Activated CD4-positive, alpha-beta T cell treated with anti-CD3 and anti-CD28 coated beads, Interleukin-2, Interleukin-4, amounts not matched to agents 100 ng/mL and 50 ng/mL, durations not matched to agents 16 hours and 8 hours (primary cell): ENCODE measurements around the gene C12orf75.
"Not testable (repeated sequence)": the region's sequence is repeated elsewhere in the genome, so short reads cannot be mapped to it uniquely, and the experiment has no call there.

ENCODE experiments used
- DNase-seq: peaks from one replicate; pipeline ENCODE4 v3.0.0-alpha.2; 2020; ENCODE audit warnings: low spot score

Gene C12orf75

DNA sequence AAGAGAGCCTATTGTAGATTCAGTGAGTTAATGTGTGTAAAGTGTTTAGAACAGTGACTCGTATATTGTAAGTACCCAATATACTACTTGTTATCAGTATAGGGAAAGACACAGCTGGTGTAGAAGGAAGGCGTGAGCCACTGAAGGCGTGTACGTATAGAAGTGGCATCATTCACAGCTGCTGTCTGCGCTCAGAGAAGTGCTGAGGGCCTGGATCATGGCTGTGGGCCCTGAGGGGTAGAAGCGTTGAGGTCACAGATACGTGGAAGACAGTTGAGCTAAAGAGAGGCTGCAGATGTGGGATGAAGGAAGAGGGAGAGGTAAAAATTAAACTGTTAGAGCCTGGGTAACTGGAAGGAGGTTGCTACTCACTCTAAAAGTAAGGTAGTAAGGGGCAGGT, 5.9 kb downstream of the C12orf75 start:
- DNase-seq: no peak

DNA sequence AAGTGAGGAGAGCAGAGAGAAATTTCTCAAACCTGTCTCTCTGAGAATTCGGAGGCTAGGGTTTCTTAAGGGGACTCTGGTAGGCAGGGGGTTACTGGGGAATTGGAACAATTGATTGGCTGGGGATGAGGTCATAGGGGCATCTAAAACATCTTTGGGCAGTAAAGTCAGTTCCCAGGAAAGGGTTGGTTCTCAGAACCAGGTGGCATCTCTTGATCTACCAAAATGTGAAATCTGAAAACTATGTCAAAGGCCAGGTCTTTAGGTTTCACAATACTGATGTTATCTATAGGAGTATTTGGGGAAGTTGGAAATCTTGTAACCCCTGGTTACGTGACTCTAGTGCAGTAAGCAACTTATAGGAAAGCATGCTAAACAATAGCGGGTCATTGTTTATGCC, 6.9 kb downstream of the C12orf75 start:
- DNase-seq: no peak

DNA sequence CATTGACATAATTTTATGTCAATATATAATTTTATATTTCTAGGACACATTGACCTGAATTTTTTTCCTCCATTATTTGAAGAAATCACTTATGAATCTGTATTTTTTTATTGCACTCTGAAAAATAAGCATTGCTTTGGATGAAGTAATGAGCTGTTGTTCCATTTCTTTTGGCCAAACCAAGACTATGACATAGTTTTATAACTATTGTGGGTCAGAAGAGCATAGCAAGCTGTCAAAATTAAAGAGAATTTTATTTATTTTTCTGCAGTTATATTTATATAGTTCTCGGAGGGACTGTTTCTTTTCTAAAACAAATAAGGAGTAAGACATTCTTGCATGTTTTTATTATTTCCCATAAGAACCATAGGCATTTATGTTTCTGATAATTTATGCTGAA, 8.5 kb downstream of the C12orf75 start:
- DNase-seq: no peak

DNA sequence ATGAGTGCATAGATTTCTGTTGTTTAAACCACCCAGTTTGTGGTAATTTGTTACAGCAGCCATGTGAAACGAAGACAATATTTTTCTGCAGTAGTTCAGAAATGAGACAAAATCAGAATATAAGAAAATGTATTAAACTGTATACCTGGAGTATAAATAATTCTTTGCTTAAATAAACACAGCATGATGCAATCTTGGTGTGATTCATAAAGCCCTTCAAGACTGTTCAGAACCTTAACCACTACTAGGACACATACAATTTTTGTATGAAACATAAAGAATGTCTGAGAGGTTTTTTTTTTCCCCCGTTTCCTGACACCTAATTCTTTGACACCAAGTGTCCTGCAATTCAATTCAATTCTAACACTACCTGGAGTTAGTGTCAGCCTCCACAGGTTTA, 10.5 kb downstream of the C12orf75 start:
- no peak for DNase-seq

DNA sequence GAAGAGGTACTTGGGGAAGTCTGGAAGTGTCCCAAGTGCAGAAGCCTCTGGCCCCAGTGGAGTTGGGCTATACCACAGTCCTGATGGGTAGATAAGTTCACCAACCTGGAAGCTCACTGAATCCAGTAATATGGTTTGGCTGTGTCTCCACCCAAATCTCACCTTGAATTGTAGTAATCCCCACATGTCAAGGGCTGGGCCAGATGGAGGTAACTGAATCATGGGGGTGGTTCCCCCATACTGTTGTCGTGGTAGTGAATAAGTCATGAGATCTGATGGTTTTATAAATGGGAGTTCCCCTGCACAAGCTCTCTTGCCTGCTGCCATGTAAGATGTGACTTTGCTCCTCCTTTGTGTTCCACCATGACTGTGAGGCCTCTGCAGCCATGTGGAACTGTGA, 11.1 kb downstream of the C12orf75 start:
- DNase-seq: not testable (repeated sequence)

DNA sequence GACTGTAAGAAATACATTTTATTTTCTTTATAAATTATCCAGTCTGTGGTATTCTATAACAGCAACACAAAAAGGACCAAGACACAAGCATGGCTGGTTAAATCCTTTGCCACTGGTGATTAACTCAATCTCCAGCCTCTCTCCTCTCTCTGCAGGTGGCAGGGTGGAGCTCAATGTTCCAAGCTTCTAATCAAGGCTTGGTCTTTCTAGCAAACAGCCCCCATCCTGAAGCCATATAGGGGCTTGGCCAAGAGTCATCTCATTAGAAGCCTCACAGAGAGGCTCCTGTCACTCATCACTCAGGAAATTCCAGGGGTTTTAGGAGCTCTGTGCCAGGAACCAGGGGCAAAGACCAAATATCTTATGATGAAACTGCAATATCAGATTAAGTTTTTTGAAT, 12.0 kb downstream of the C12orf75 start:
- DNase-seq: no peak

DNA sequence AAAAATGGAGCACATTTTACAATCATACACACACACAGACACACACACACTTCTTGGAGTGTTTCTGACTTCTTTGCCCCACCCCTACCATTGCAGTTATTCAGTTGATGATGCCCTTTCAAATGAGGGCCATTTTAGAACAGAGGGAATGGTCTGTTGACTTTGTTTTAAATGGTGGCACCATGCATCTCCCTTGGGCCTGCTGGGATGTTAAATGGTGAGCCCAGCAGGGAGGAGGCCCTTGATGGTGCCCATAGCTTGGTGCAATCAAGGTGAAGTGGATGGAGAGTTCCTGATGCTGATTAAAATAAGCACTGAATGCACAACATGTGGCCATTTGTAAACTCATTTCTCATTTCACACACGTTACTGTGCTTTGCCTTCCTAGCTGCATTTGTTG, 13.3 kb downstream of the C12orf75 start:
- DNase-seq: no peak

DNA sequence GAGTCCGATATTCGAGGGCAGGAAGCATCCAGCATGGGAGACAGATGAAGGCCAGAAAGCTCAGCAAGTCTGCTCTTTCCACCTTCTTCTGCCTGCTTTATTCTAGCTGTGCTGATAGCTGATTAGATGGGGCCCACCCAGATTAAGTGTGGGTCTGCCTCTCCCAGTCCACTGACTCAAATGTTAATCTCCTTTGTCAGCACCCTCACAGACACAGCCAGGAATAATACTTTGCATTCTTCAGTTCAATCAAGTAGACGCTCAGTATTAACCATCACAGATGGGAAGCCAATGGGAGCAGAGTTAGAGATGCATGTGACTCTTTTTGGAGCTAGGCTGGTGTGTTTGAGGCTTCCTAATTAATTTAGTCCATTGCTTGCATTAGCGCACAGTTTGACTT, 17.0 kb downstream of the C12orf75 start:
- no peak for DNase-seq

DNA sequence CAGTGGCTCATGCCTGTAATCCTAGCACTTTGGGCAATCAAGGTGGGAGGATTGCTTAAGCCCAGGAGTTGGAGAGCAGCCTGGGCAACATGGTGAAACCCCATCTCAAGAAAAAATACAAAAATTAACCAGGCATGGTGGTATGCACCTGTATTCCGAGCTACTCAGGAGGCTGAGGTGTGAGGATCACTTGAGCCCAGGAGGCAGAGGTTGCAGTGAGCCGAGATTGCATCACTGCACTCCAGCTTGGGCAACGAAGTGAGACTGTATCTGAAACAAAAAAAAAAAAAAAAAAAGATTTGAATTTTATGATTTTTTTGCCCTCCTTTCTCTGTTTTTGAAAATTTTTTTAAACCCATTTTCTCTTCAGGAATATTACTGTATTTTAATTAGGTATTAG, 17.7 kb downstream of the C12orf75 start:
- DNase-seq: no peak

DNA sequence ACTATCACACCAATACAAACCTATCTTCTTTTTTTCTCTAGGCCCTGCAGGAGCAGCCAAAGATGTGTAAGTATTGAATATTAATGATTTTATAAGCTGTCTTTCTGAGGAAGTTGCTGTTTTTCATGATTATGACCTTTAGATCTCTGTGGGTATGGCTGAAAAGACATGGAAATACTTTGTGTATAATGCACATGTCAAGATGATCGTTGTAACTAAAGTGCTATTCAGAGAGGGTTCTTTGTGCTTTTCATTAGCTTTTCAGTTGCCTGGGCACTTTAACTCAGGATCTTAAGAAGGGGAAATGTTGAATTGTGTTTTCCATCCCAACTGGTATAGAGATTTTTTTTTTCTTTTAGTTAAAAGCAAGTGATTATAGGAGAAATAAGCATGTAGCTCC, 18.1 kb downstream of the C12orf75 start:
- no peak for DNase-seq

DNA sequence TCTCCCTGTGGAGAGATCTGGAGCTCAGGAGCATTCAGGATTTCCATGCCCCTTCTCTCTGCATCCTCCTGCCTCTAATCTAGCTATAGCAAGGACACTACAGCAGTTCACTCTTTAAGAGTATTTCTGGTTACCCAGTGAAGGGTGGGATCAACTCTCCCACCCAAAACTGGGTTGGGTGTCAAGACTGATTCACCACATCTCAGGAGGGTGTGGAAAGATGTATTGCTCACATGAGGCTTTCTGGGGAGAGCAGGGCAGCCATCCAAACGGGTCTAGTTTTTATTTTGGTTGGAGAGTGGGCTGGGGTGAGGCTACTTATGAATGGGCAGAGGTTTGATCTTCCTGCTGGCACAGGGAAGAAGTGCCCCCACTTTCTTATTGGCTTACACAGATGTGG, 18.6 kb downstream of the C12orf75 start:
- no peak for DNase-seq

DNA sequence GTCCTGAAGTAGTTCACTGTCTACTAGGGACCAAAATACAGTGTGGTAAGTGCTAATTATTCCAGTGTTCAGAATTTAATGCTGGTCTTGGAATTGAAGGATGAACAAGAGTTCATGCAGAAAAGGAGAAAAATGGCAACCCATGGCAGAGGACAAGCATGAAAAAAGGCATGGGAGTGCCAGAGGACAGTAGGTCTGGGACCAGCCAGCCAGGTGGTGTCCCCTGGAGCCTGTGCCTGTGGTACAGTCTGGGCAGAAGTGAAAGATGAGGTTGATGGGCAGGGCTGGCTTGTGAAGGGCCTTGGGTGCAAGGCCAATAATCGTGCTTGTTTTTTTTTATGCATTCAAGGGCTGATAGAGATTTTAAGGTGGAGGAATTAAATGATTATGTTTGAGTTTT, 21.0 kb downstream of the C12orf75 start:
- DNase-seq: no peak

DNA sequence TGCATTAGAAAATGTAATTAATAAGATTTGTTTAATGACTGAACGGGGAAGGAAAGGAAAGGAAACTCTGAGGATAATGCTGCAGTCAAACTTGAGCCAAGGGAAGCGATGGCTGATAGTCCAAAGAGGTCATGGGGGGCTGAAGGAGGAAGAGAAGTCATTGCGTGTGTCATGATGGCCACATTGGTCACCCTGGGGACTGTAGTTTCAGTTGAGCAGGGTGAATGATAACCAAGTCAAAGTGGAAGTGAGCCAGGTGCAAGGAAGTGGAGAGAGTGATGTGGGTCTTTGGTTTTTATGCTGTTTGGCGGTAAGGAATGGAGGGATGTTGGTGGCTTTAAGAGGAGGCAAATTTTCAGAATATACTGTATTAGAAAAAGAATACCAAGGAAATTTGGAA, 21.6 kb downstream of the C12orf75 start:
- peak; percentile 21 for DNase-seq

DNA sequence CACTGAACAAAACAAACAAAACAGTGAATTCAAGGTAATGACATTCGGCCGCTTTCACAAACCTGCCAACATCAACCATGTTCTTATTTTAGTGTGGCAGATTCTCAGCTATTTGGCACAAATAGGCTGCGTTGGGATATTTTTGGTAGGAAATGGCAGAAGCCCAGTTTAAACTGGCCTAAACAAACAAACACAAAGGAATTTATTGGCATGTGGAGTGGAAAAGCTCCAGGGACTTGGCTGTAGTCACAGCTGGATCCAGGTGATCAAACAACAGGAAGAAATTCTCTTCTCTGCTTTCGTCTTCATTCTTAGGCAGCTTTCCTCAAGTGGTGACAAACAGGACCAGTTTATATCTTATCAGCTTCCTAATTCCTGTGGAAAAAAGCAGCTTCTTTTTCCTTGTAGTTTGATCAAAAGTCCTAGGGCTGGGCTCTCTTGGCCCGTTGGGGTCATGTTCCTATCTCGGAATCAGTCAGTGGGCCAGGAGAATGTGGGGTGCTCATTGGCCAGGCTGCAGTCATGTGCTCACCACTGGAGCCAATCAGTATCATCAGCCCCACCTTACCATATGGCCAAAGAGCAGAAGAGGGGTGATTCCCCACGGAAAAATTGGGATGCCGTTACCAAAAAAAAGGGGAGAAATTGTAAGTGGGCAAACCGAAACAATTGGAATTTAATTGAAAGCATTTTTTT, 22.6 kb downstream of the C12orf75 start:
- no peak for DNase-seq

DNA sequence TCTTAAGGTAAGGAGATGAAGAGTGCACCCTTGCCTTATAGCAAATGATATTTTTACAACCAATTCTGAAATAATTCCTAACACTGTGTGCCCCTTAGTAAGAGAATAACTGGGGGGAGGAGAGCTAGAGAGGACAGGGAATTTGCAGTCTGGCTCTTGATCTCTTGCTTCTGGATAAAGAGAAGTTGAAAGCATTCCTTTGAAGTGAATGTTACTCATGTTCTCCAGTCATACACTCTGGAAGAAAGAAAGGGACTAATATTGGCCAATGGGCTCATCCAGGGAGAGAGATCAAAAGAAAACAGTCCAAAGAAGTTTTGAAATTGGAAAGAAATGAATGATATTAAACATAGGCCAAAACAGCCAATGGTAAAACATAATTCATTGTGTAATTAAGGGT, 25.3 kb downstream of the C12orf75 start:
- DNase-seq: no peak

DNA sequence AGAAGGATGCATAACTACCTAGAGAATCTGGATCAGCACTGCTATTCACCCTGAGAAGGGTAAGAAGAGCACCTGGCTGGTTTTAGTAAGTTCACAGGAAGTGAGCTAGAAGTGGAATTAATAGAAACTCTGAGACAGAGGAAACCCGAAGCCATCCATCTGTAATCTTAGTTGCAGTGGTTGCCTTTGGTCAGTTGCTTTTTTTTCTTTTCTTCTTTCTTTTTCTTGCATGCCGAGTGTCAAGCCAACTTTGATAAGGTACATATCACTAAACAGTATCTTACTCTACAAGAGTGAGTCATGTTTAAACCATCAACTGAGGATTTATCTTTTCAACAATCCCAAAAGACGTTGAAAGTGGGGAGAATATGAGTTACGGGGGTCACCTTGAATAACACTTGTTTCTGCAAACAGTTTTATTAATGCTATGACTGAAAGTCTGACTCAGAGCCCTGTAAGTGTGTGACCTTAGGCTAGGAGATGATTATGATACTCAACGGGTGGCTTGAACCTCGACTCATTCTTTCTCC, 26.7 kb downstream of the C12orf75 start:
- DNase-seq: peak; percentile 56

DNA sequence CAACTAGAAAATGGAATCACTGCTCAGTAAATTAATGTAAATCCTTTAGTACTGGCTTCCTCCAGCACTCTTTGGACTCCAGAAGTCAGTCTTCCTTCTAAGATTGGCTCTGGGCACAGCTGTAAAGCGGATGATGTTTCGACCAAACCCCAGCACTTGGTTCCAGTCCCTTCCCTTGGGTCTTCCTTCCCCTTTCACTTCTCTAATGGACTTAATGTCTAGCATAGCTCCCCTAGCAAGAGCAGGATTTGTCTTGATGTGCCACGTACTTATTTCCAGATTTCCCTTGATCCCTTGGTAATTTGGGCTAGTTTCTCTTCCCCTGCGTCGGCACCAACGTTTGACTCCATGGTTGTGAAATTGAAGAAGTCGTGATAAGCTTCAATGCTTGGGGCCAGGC, 28.3 kb downstream of the C12orf75 start:
- DNase-seq: no peak

DNA sequence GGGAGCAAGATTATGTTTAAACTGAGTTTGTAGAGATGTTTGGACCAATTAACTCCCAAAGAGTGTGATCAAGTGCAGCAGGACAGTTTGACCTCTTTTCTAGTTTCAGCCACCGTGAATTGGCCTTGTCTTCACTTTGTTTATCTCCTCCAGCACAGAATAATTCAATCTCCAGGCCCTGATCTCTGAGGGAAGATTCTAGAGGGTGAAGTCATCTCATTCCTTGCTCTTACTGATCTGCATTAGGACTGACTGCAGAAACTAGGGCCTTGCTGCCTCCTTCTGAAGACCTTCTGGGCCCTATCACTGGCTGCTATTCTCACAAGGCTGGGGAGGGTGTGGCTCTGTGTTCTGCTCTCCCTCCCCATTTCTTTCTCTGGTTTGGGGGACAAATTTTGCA, 29.4 kb downstream of the C12orf75 start:
- no peak for DNase-seq

DNA sequence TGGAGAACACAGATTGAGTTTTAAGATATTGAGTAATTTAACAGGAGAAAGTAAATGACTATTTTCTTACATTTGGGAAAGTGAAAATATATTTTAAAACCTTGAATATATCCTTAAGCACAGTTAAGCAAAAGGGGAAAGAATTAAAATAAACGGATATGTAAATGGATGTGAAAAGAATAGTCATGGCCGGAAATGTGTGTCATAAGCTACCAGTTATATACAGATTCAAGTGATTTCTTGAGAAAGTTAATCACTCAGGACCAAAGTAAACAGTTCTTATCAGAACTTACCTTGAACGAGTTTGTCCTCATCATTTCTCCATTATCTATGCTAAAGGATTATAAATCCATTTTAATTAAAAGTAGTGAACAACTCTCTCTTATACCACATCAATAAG, 33.4 kb downstream of the C12orf75 start:
- no peak for DNase-seq

DNA sequence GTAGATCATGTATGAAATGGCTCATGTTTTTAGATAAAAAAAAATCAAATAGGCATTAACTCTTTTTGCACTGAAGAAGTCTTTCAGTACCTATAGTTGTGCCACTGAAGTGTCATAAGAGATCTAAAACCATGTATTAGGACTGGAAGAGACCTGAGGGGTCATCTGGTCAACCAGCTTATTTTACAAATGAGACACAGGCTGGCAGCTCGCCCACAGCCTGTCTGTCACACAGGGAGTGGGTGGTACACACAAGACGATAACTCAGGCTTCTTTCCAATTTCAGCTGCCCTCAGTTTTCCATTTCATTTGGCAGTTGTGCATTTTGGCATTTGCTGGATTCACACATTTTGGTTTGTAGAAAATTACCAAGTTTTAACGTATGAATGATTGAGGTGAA, 34.7 kb downstream of the C12orf75 start:
- no peak for DNase-seq

DNA sequence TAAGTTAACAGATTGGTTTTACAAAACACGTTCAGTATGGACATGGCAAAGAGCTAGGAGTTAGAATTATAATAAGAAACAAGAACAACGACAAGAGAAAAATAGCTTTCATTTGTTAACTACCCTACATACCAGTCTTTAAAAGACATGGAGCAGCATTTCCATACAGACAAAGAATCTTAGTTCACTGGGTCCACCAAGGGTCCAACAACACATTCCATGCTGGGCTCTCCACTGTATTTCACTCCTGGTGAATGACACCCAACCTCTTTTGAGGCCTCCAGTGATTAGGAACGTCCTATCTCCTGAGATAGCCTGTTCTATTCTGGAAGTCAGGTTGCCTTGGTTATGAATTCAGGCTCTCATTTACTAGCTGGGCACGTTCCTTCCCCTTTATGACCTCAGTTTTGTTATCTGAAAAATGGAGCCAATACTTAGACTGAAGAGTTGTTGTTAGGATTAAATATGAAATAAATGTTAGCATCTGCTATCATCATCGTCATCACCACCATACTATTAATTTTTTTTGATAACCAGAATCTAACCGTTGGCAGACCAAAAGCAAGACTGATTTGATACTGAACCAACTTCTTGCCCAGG, 37.7 kb downstream of the C12orf75 start:
- DNase-seq: no peak

DNA sequence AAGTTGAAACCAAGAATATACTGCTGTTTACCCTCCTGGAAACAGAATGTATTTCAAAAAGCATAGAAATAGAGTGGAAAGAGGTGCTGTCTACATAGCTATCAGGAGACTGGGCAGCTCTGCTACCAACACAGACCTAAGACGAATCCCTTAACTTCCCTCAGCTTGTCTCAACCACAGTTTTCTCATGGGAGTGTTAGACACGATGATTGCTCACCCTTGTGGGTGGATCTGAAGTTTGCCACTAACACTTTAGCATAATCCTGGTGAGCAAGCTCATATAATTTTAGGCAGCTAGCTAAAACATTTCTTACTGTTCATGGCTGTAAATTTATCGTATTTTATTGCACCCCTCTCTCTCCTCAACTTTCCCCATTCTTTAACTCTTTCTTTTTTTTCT, 38.5 kb downstream of the C12orf75 start:
- DNase-seq: no peak

DNA sequence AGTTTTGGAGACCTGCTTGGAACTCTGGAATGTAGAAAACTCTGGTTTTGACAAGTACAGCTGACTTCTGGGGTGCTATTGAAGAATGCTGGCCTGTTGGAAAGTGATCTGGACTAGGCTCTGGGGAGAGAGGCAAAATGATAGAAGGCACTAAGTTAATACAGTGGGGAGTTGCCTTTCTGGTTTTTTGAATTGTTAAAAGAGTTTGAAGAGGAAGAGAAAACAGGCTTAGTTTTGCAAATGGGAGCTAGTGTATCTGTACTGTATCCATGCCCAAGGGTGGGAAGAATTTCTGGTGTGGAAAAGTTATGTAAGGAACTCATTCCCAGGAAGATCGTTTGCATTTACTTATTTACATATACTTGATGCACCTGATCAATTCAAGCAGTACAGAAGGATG, 43.8 kb downstream of the C12orf75 start:
- no peak for DNase-seq

DNA sequence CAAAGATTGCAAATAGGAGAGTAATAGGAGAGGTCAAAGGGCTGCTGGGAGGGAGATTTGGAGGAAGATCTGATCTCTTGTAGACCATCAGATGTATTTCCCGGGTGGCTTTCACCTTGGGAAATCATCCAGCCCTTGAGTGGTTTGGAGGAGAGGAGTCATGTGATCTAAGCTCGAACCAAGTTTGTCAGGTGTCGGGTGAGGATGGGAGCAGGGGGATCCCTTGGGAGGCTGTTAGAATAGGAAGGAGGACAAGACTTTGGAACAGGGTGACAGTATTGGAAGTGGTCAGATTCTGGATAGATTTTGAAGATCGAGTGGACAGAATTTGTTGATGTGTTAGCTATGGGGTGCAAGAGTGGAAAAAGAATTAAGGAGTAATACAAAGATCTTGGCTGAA, 46.6 kb downstream of the C12orf75 start:
- DNase-seq: no peak
